Endodermal cell (in vitro differentiated cells): ENCODE results near the gene EGLN3. TPM values are rescaled to one million over a fixed set of nuclear protein-coding genes. Genes with fewer than 3 reads are reported as not detected.

Experiments used
- DNase-seq: peaks from one replicate; pipeline ENCODE4 v3.0.0-alpha.2; 2017
- H3K27ac ChIP-seq: 2 replicates; pipeline ENCODE4 v1.5.1; 2013; ENCODE audit warnings: mild to moderate bottlenecking, low read depth, low read length, moderate library complexity
- H3K27me3 ChIP-seq: 2 replicates; pipeline ENCODE4 v1.6.1; 2013; ENCODE audit warnings: mild to moderate bottlenecking, low read length, moderate library complexity; ENCODE audit not compliant: insufficient read depth, control insufficient read depth, poor library complexity, severe bottlenecking
- H3K36me3 ChIP-seq: 2 replicates; pipeline ENCODE4 v1.7.0; 2013; ENCODE audit warnings: mild to moderate bottlenecking, low read length, moderate library complexity; ENCODE audit not compliant: control insufficient read depth, insufficient read depth
- H3K4me1 ChIP-seq: one replicate; pipeline ENCODE4 v1.7.0; 2013; ENCODE audit warnings: low read length; ENCODE audit not compliant: control insufficient read depth, insufficient read depth
- H3K4me3 ChIP-seq: 2 replicates; pipeline ENCODE4 v1.5.1; 2013; ENCODE audit warnings: mild to moderate bottlenecking, low read length, moderate library complexity
- H3K9ac ChIP-seq: 2 replicates; pipeline ENCODE4 v1.6.1; 2013; ENCODE audit warnings: mild to moderate bottlenecking, low read length, moderate library complexity; ENCODE audit not compliant: poor library complexity, severe bottlenecking; ENCODE audit errors: extremely low read depth
- H3K9me3 ChIP-seq: 2 replicates; pipeline ENCODE4 v1.6.1; 2013; ENCODE audit warnings: mild to moderate bottlenecking, low read length, moderate library complexity; ENCODE audit not compliant: control insufficient read depth
- H3K27ac Mint-ChIP-seq: 2 replicates; pipeline ENCODE4 v1.8.0; 2020; ENCODE audit warnings: mixed read lengths
- H3K27me3 Mint-ChIP-seq: 2 replicates; pipeline ENCODE4 v1.8.0; 2021; ENCODE audit warnings: mild to moderate bottlenecking, mixed read lengths; ENCODE audit not compliant: insufficient read depth
- H3K36me3 Mint-ChIP-seq: 2 replicates; pipeline ENCODE4 v1.8.0; 2020; ENCODE audit warnings: low read depth, mixed read lengths
- H3K4me1 Mint-ChIP-seq: 2 replicates; pipeline ENCODE4 v1.8.0; 2020; ENCODE audit warnings: mixed read lengths
- H3K4me3 Mint-ChIP-seq: 2 replicates; pipeline ENCODE4 v1.8.0; 2020; ENCODE audit warnings: mild to moderate bottlenecking, moderate library complexity, mixed read lengths
- H3K9me3 Mint-ChIP-seq: 2 replicates; pipeline ENCODE4 v1.8.0; 2020; ENCODE audit warnings: mild to moderate bottlenecking, mixed read lengths
- CTCF ChIP-seq: fragments of 200-600 bp; sonication (generic); conservative IDR thresholded peaks from 2 replicates; pipeline ENCODE4 v1.5.0; 2021; ENCODE audit warnings: antibody characterized with exemption, mild to moderate bottlenecking
- WGBS, 2 experiments: methylation state at CpG; one replicate each; pipeline versions ENCODE4 v1.1.5 to v1.1.7; 2013; ENCODE audit warnings: missing lambda C conversion rate in 2 of 2, mixed read lengths in 1 of 2; ENCODE audit not compliant: insufficient coverage in 1 of 2, insufficient read length in 1 of 2; 5-methylcytosine and 5-hydroxymethylcytosine counted together
- total RNA-seq, 2 donors: library from RNA; stranded (reverse); fragmentation: NEBNext Ultra II Directional in 1 of 2; extraction: Animal tissue kit (Norgen Biotek cat#: 25700) in 1 of 2; gene quantifications; 2 replicates in 1 of 2; 3 replicates in 1 of 2; pipeline ENCODE4 v1.2.1, GENCODE V29; 2021

The EGLN3 gene
- total RNA-seq, 2 donors from 2014 or later = 13.4 to 18.1 TPM

GRCh38 chr14:33906968-33907367 is 43.9 kb downstream of the EGLN3 start:
- H3K27me3 ChIP-seq = no peaks in the 10 kb centered on the region
- Mint-ChIP-seq H3K27ac (no peak overlapping the region), H3K9me3 (no peaks in the 10 kb centered on the region), H3K4me3 (no peak overlapping the region), H3K36me3 (no peaks in the 10 kb centered on the region), H3K27me3 (no peaks in the 10 kb centered on the region), H3K4me1 (no peaks in the 10 kb centered on the region)
- TF ChIP-seq CTCF = no peak
- no peaks in the 10 kb centered on the region for H3K4me1 ChIP-seq
- no peak overlapping the region for H3K4me3 ChIP-seq
- no peak for DNase-seq
- no peaks in the 10 kb centered on the region for H3K36me3 ChIP-seq
- WGBS, 2 experiments = 67% methylated on average over 1 of the region's 2 CpGs; no CpG with 5 or more reads in 1 of the 2 experiments
- peaks cover 3% of the 10 kb centered on the region for H3K9me3 ChIP-seq
- no peak overlapping the region for H3K27ac ChIP-seq
- no peak overlapping the region for H3K9ac ChIP-seq

GRCh38 chr14:33904609-33905008 is 46.3 kb downstream of the EGLN3 start:
- Histone ChIP-seq H3K27me3 (no peaks in the 10 kb centered on the region), H3K36me3 (no peaks in the 10 kb centered on the region), H3K9ac (no peak overlapping the region), H3K4me1 (no peaks in the 10 kb centered on the region), H3K9me3 (peaks cover 5% of the 10 kb centered on the region), H3K4me3 (no peak overlapping the region), H3K27ac (no peak overlapping the region)
- TF ChIP-seq CTCF = no peak
- WGBS, 2 experiments = 93 to 98% methylated on average over 3 to 5 of the region's 5 CpGs
- no peak overlapping the region for H3K27ac Mint-ChIP-seq
- H3K27me3 Mint-ChIP-seq = no peaks in the 10 kb centered on the region
- no peak overlapping the region for H3K4me3 Mint-ChIP-seq
- H3K9me3 Mint-ChIP-seq = no peaks in the 10 kb centered on the region
- H3K4me1 Mint-ChIP-seq = no peaks in the 10 kb centered on the region
- DNase-seq = no peak
- H3K36me3 Mint-ChIP-seq = no peaks in the 10 kb centered on the region

- H3K9ac ChIP-seq = no peak overlapping the region
- no peak overlapping the region for H3K4me3 ChIP-seq
- TF ChIP-seq CTCF = no peak
- Mint-ChIP-seq H3K36me3 (no peaks in the 10 kb centered on the region), H3K9me3 (no peaks in the 10 kb centered on the region), H3K27me3 (no peaks in the 10 kb centered on the region), H3K27ac (no peak overlapping the region), H3K4me1 (no peaks in the 10 kb centered on the region), H3K4me3 (no peak overlapping the region)
- H3K36me3 ChIP-seq = no peaks in the 10 kb centered on the region
- H3K27ac ChIP-seq = no peak overlapping the region
- peaks cover 5% of the 10 kb centered on the region for H3K9me3 ChIP-seq
- no peak for DNase-seq
- H3K27me3 ChIP-seq = no peaks in the 10 kb centered on the region
- no peaks in the 10 kb centered on the region for H3K4me1 ChIP-seq
- WGBS, 2 experiments = 87 to 100% methylated on average over 2 of the region's 2 CpGs
These were observed 47.5 kb downstream of the EGLN3 start for GRCh38 chr14:33903369-33903768.
